Thyroid gland (tissue), 4 donors: Measurements from ENCODE around the gene POU2AF1. TPM values are rescaled to one million over a fixed set of nuclear protein-coding genes. Genes with fewer than 3 reads are reported as not detected.
A peak's percentile ranks its signal among the peaks of the same experiment; 100 is the strongest.

Experiments used
- DNase-seq, 2 donors: peaks; one replicate each; pipeline ENCODE4 v3.0.0-alpha.2; 2019
- H3K27ac ChIP-seq, 3 donors: fragments of 200-600 bp; sonication (generic); 1 replicate in 2 of 3; 2 replicates in 1 of 3; pipeline ENCODE4 v1.5.1; 2016 to 2019; ENCODE audit warnings: mild to moderate bottlenecking in 1 of 3, moderate library complexity in 1 of 3
- H3K27me3 ChIP-seq: fragments of 200-600 bp; sonication (generic); one replicate; pipeline ENCODE4 v1.5.1; 2019
- H3K36me3 ChIP-seq, 2 donors: fragments of 200-600 bp; sonication (generic); one replicate each; pipeline ENCODE4 v1.5.1; 2016 to 2019
- H3K4me1 ChIP-seq, 2 donors: fragments of 200-600 bp; sonication (generic); one replicate each; pipeline ENCODE4 v1.5.1; 2017 to 2019
- H3K4me3 ChIP-seq, 3 donors: fragments of 200-600 bp; sonication (generic); replicated peaks in 1 of 3; 1 replicate in 2 of 3; 2 replicates in 1 of 3; pipeline ENCODE4 v1.5.1; 2016; ENCODE audit warnings: mild to moderate bottlenecking in 1 of 3
- H3K9me3 ChIP-seq: fragments of 200-600 bp; sonication (generic); one replicate; pipeline ENCODE4 v1.5.1; 2017
- CTCF ChIP-seq, 6 experiments: fragments of 200-600 bp in 3 of 6; fragments of 450-650 bp in 3 of 6; sonication (generic) in 3 of 6; IDR thresholded peaks; one replicate each; pipeline ENCODE4 v1.5.1; 2016 to 2019; ENCODE audit warnings: antibody characterized with exemption in 6 of 6, mild to moderate bottlenecking in 2 of 6, inconsistent platforms in 1 of 6, moderate library complexity in 1 of 6
- POLR2A ChIP-seq, 2 donors: fragments of 450-650 bp; IDR thresholded peaks; one replicate each; pipeline ENCODE4 v1.6.1; 2017; ENCODE audit warnings: antibody characterized with exemption in 2 of 2, mild to moderate bottlenecking in 2 of 2, moderate library complexity in 1 of 2
- WGBS, 2 donors: methylation state at CpG; one replicate each; pipeline ENCODE4 v1.1.5; 2017; 5-methylcytosine and 5-hydroxymethylcytosine counted together
- intact Hi-C: fragments of 100-400 bp; cut with DNase I; formaldehyde crosslinking; loops from one replicate; pipeline ENCODE4 v1.15.1; 2023
- total RNA-seq, 4 donors: library from RNA; depleted of rRNA; stranded (reverse); fragments of >200 nt; gene quantifications; one replicate each; pipeline ENCODE4 v1.2.3, GENCODE V29; 2016

The POU2AF1 gene
- total RNA-seq, 4 donors from 2014 or later, result 0.54 TPM; not detected in 3

DNA sequence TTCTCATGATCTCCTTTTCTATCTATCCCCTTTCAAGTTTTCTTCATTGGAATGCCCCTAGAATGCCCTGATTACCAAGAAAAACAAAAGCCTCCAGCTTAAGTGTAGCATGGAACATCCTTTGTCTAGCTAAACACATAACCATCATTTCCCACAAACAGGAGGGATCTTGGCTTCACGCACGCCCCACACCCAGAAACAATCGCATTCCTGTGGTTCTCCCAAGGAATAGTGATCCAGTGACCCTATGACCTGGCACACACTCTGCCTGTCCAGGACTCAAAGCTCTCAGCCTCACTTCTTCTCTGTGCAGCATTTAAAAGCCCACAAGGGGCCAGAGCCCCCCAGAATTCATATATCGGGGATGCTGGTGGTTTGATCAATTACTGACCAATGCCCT, 9.3 kb upstream of the POU2AF1 start:
- no peak overlapping the region for H3K27ac ChIP-seq
- H3K4me3 ChIP-seq, result no peak overlapping the region
- TF ChIP-seq POLR2A (IDR thresholded peaks at IDR 0.05) (no peak), CTCF (IDR thresholded peaks at IDR 0.05) (no peak)
- no peak for DNase-seq
- H3K36me3 ChIP-seq, result no peaks in the 10 kb centered on the region
- intact Hi-C loops, result no loop called here
- no peaks in the 10 kb centered on the region for H3K4me1 ChIP-seq
- WGBS, 2 donors, result 93 to 99% methylated on average over 4 of the region's 4 CpGs
- H3K9me3 ChIP-seq, result no peaks in the 10 kb centered on the region
- no peaks in the 10 kb centered on the region for H3K27me3 ChIP-seq

DNA sequence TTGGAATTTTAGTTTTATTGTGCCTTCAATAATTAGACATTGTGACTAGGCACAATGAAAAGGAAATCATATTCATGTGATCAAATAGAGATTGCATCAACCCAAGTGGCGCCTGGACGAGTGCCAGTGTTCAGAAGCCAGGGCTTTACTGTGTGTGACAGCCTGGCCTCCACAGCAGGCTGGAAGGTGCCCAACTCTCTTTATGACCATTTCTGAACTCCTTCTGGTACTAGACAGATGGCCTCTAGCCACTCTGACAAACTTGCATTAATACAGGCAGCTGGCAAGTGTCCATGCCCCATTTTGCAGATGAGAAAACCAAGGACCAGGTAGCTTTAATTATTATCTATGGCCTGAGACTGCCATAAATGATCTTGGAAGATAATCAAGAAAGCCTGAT, 8.3 kb upstream of the POU2AF1 start:
- no peak overlapping the region for H3K27ac ChIP-seq
- intact Hi-C loops, result no loop called here
- no peaks in the 10 kb centered on the region for H3K36me3 ChIP-seq
- H3K27me3 ChIP-seq, result no peaks in the 10 kb centered on the region
- no peaks in the 10 kb centered on the region for H3K4me1 ChIP-seq
- no peak for TF ChIP-seq CTCF (IDR thresholded peaks at IDR 0.05)
- TF ChIP-seq POLR2A (IDR thresholded peaks at IDR 0.05), result no peak
- DNase-seq, result peak; percentile 58 to 60
- no peak overlapping the region for H3K4me3 ChIP-seq
- 75 to 80% methylated on average over 2 of the region's 2 CpGs for WGBS, 2 donors
- no peaks in the 10 kb centered on the region for H3K9me3 ChIP-seq

DNA sequence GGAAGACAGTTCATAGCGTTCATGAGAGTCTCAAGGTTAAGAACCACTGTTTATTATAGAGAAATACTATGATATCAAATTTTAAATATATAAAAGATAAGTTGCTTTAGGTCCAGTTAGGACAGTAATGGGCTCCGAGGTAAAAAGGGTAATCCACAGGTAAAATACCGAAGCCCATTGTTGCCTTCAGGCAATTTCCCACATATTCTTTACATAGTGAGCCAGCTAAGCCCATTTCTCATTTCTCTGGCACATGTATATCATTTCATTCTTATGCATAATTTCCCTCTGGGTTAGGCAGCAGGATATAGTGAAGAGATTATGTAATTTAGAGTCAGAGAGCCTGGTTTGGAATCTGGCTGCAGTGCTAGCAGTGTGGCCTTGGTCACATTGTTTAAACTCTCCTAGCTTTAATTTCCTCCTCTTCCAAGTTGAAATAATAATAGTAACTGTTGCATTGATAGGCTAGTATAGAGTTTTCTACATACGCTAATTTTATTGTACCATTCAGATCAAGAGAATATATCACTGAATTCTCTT, 7.6 kb upstream of the POU2AF1 start:
- H3K4me1 ChIP-seq, result no peaks in the 10 kb centered on the region
- TF ChIP-seq CTCF (IDR thresholded peaks at IDR 0.05) (no peak), POLR2A (IDR thresholded peaks at IDR 0.05) (no peak)
- WGBS, 2 donors, result 95 to 96% methylated on average over 4 of the region's 4 CpGs
- H3K27me3 ChIP-seq, result no peaks in the 10 kb centered on the region
- intact Hi-C loops, result no loop called here
- DNase-seq, result no peak
- no peak overlapping the region for H3K27ac ChIP-seq
- no peaks in the 10 kb centered on the region for H3K36me3 ChIP-seq
- H3K9me3 ChIP-seq, result no peaks in the 10 kb centered on the region
- no peak overlapping the region for H3K4me3 ChIP-seq

GRCh38 chr11:111384494-111384893, 5.4 kb upstream of the POU2AF1 start:
- Histone ChIP-seq H3K36me3 (no peaks in the 10 kb centered on the region), H3K27me3 (no peaks in the 10 kb centered on the region), H3K4me3 (no peak overlapping the region), H3K9me3 (no peaks in the 10 kb centered on the region), H3K4me1 (peaks cover 2 to 6% of the 10 kb centered on the region in 2 donors), H3K27ac (no peak overlapping the region)
- WGBS, 2 donors, result 90 to 100% methylated on average over 1 of the region's 1 CpG
- DNase-seq, result no peak
- intact Hi-C loops, result no loop called here
- TF ChIP-seq POLR2A (IDR thresholded peaks at IDR 0.05) (no peak), CTCF (IDR thresholded peaks at IDR 0.05) (no peak)

DNA sequence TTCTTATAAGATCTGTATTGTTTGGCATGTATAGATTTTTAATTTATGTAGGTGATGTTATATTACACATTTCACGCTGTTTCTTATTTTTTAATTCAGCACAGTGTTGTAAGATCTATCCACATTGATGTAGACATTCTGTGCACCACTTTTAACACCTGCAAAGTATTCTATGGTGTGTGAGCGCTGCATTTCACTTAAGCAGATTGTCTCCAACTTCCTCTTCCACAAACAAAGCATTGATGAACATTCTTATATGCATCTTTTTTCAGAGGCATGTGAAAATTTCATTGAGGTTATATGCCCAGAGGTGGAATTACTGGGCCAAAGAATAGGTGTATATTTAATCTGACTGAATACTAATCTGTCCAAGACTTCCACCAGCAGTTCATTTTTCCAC, 3.4 kb upstream of the POU2AF1 start:
- peaks cover 13 to 21% of the 10 kb centered on the region in 2 donors for H3K4me1 ChIP-seq
- no peak for DNase-seq
- H3K9me3 ChIP-seq, result no peaks in the 10 kb centered on the region
- no peak for TF ChIP-seq POLR2A (IDR thresholded peaks at IDR 0.05)
- TF ChIP-seq CTCF (IDR thresholded peaks at IDR 0.05), result no peak
- intact Hi-C loops, result no loop called here
- 98 to 99% methylated on average over 2 of the region's 2 CpGs for WGBS, 2 donors
- no peak overlapping the region for H3K27ac ChIP-seq
- no peaks in the 10 kb centered on the region for H3K36me3 ChIP-seq
- no peak overlapping the region for H3K4me3 ChIP-seq
- no peaks in the 10 kb centered on the region for H3K27me3 ChIP-seq
